ENCODE data around the gene USP25. TPM values are rescaled to one million over a fixed set of nuclear protein-coding genes. Genes with fewer than 3 reads are reported as not detected.

USP25 gene
- total RNA-seq, 1 donor from 2014 or later, result 49.9 TPM

GRCh38 chr21:15725949-15726348, 3.8 kb upstream of the USP25 start:
- H3K4me3 Mint-ChIP-seq, result no peak overlapping the region
- H3K4me1 Mint-ChIP-seq (ENCODE audit: unreplicated experiment), result peaks cover 11% of the 10 kb centered on the region
- TF ChIP-seq CTCF (conservative IDR thresholded peaks at IDR 0.05), result no peak
- H3K27me3 Mint-ChIP-seq, result no peaks in the 10 kb centered on the region
- no peaks in the 10 kb centered on the region for H3K9me3 Mint-ChIP-seq
- H3K27ac Mint-ChIP-seq, result no peak overlapping the region
- H3K36me3 Mint-ChIP-seq, result no peaks in the 10 kb centered on the region
- DNase-seq (ENCODE audit: extremely low spot score, unreplicated experiment), result no peak

GRCh38 chr21:15728046-15728445, 1.7 kb upstream of the USP25 start:
- no peak overlapping the region for H3K4me3 Mint-ChIP-seq
- no peak overlapping the region for H3K27ac Mint-ChIP-seq
- TF ChIP-seq CTCF (conservative IDR thresholded peaks at IDR 0.05), result no peak
- H3K9me3 Mint-ChIP-seq, result no peaks in the 10 kb centered on the region
- DNase-seq (ENCODE audit: extremely low spot score, unreplicated experiment), result no peak
- H3K36me3 Mint-ChIP-seq, result no peaks in the 10 kb centered on the region
- H3K4me1 Mint-ChIP-seq (ENCODE audit: unreplicated experiment), result peaks cover 20% of the 10 kb centered on the region
- H3K27me3 Mint-ChIP-seq, result no peaks in the 10 kb centered on the region

- Mint-ChIP-seq H3K9me3 (no peaks in the 10 kb centered on the region), H3K27ac (peak overlapping the region; percentile 93), H3K4me3 (peak overlapping the region; percentile 89), H3K27me3 (no peaks in the 10 kb centered on the region), H3K36me3 (peaks cover 5% of the 10 kb centered on the region), H3K4me1 (ENCODE audit: unreplicated experiment) (peaks cover 22% of the 10 kb centered on the region)
- DNase-seq (ENCODE audit: extremely low spot score, unreplicated experiment), result no peak
- no peak for TF ChIP-seq CTCF (conservative IDR thresholded peaks at IDR 0.05)
Observed at GRCh38 chr21:15729346-15729673, 472 bp upstream of the USP25 start.

- Mint-ChIP-seq H3K27ac (peak overlapping the region; percentile 97), H3K27me3 (no peaks in the 10 kb centered on the region), H3K4me1 (ENCODE audit: unreplicated experiment) (peaks cover 26% of the 10 kb centered on the region), H3K36me3 (peaks cover 10% of the 10 kb centered on the region), H3K4me3 (peak overlapping the region; percentile 97), H3K9me3 (no peaks in the 10 kb centered on the region)
- no peak for DNase-seq (ENCODE audit: extremely low spot score, unreplicated experiment)
- no peak for TF ChIP-seq CTCF (conservative IDR thresholded peaks at IDR 0.05)
Observed at GRCh38 chr21:15730484-15731242, 881 bp downstream of the USP25 start.

DNA sequence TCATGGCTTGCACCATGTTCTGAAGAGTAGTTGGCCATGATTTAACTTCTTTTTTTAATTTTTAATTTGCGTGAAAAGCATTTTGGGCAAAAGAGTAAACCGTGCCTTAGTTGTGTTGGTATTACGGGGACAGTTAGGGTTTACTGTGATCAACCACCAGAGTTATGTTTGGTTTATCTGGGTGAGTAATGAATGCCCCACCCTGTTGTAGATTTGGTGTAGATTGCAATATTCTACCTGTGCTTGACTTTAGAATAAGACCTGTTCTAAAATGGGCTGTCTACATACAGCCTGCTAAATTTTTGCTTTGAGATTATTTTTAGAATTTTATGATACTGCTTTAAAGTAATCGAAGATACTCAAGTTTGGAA, 1.4 kb downstream of the USP25 start:
- no peak for DNase-seq (ENCODE audit: extremely low spot score, unreplicated experiment)
- Mint-ChIP-seq H3K4me3 (peak overlapping the region; percentile 97), H3K36me3 (peaks cover 14% of the 10 kb centered on the region), H3K4me1 (ENCODE audit: unreplicated experiment) (peaks cover 31% of the 10 kb centered on the region), H3K9me3 (no peaks in the 10 kb centered on the region), H3K27ac (peak overlapping the region; percentile 97), H3K27me3 (no peaks in the 10 kb centered on the region)
- TF ChIP-seq CTCF (conservative IDR thresholded peaks at IDR 0.05), result no peak

Data from type B pancreatic cell (in vitro differentiated cells).